T-helper 2 cell treated with Interferon-gamma antibody and Interleukin-4, amounts not matched to agents 100 ng/mL and 5 ng/mL, for 36 hours (primary cell): ENCODE data around the gene SH3BGRL. TPM values are rescaled to one million over a fixed set of nuclear protein-coding genes. Genes with fewer than 3 reads are reported as not detected.

Experiments used
- intact Hi-C: fragments of 100-400 bp; cut with micrococcal nuclease; formaldehyde crosslinking; loops from one replicate; pipeline ENCODE4 v1.15.1; 2023
- total RNA-seq: library from RNA; stranded (reverse); gene quantifications from 2 replicates; pipeline ENCODE4 v1.2.3, GENCODE V29; 2022

Gene SH3BGRL
- 72.3 and 76.2 TPM in 2 replicates for total RNA-seq

DNA sequence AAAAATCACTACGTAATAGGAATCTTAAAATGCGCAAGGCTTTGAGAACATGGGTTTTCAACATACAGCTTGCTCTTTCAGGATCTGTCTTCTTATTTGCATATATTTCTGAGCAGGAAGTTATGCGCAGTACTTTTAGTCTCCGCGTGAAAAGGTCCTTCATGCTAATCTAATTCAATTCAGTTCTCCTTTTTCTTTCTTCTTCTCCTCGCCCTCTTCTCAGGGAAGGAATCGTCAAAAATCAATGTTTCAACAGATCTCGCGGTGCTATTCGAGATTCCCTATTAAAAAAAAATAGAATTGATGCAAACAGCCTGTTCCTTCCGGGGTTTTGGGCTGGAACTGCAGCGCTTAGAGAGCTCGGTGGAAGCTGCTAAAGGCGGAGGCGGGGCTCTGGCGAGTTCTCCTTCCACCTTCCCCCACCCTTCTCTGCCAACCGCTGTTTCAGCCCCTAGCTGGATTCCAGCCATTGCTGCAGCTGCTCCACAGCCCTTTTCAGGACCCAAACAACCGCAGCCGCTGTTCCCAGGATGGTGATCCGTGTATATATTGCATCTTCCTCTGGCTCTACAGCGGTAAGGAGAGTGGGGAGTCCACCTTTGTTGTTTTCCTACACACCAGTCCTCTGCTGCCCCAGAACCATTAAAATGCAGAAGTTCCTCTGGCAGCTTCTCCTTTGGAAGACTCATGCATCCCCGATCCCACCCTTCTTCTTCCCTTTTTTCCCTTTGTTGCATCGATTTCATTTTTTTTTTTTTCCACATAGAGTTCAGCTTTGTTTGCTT is at the start of gene SH3BGRL, which contains the start of gene HMGN5:
TSS of gene SH3BGRL (plus strand) at position 432 of the 785 bp plus-strand sequence. CDS start at position 531, 99 bp downstream.
TSS of gene HMGN5 (minus strand) at position 243 of the 785 bp plus-strand sequence. CDS start 80,364 bp downstream, outside the sequence.
- intact Hi-C loops = loop anchor here (1.0 to 2.0 kb wide), 2 partner anchors 81 to 393 kb away; partner anchors contain the start of gene BRWD3

DNA sequence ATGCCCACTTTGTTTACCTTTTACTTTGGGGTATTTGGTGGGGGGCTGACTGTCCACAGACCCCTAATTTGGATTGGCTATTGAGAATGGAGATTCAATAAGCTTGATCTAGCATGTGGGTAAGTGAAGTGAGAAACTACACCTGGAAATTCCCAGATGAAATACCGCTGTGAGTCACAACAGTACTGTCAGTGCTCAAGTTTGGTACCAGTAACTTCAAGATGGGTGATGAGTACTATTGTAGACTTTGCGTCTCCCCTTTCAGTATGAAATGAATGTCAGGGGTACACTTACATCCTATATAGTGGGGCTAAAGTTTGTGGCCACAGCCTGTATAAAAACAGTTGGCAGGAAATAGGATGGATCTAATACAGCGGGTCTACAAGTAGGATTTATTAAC is 33.5 kb upstream of the SH3BGRL start:
- intact Hi-C loops = no loop called here

DNA sequence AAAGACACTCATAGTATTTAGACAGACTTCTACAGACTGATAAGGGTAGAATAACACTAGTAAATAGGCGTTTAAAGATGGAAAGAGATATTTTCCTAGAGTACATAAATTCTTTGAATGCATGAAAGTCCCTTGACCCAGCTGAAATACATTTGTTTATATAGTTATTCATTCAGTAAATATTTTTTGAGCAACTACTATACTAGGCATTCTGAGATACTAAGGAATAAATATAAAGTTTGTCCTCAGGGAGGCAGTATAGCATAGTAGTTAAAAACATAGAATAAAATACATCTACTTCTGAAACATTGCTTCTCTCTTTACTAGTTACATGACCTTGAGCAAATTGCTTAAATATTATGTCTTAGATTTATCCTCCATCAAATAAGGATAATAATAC is 27.6 kb upstream of the SH3BGRL start:
- intact Hi-C loops = loop anchor here (1.0 kb wide), 1 partner anchor 203 kb away; no protein-coding TSS in a partner anchor

DNA sequence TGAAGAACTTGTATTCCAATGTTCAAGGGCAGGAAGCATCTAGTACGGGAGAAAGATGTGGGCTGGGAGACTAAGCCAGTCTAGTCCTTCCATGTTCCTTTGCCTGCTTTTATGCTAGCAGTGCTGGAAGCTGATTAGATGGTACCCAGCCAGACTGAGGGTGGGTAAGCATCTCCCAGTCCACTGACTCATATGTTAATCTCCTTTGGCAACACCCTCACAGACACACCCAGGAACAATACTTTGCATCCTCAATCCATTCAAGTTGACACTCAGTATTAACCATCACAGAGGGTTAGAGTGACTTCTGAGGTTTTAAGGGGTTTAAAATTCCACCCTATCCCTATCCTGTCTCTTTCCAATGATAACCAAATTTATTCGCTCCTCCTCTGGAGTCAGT is 6.6 kb upstream of the SH3BGRL start:
- intact Hi-C loops = loop anchor here (5.0 kb wide), 1 partner anchor 318 kb away; no protein-coding TSS in a partner anchor

DNA sequence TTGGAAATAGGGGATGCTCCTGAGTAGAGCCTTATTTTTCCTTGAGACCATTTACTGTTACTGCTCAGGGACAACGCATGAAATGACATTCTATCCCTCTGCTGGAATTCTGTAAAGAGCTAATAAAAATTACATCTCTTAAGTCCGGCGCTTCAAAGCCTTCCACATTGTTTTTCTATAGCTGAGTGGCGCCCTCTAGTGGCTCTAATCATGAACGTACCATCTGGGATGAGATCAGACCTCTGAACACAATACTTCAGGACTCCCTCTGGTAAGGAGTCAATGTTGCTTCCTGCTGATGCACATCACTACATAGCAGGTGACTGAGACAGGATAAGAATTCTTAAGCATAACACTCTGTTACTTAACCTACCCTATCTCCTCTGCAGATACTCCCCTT is 6.2 kb upstream of the SH3BGRL start:
- intact Hi-C loops = loop anchor here (5.0 kb wide), 1 partner anchor 318 kb away; no protein-coding TSS in a partner anchor

DNA sequence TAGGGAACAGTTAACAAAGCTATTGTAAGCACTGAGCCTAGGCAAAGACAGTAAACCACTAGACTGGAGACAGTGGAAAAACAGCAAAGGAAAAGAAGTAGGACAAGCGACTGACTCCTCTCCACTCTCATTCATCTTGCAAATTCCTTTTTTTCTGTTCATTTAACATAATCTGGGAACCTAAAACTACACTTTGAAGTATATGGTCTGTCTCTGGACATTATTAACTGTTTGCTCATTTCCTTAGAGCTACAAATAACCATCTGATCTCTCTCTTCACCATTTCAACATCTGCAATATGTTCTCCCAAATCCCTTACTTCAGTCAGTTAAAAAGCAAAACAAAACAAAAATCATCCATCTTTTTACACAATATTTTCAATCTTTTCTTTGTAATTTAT is 831 bp upstream of the SH3BGRL start:
- intact Hi-C loops = no loop called here

DNA sequence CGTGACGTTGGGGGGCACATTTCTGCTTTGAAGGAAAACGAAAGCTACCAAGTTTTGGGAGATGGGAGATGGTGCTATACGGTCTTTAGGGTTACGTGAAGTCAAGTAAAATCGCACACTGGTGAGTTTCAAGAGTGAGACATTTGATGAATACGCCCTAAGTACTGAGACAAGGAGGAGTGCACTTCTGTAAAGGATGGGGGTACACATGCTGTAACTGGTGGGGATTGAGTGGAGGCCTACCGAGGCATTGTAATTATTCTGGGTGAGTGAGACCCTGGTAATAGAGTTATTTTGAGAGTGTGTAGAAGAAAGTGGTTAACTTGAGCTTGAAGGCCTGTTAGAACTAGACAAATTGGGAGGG is 536 bp downstream of the SH3BGRL start:
- intact Hi-C loops = loop anchor here (1.0 to 2.0 kb wide), 2 partner anchors 82 to 393 kb away; partner anchors contain the start of gene BRWD3

DNA sequence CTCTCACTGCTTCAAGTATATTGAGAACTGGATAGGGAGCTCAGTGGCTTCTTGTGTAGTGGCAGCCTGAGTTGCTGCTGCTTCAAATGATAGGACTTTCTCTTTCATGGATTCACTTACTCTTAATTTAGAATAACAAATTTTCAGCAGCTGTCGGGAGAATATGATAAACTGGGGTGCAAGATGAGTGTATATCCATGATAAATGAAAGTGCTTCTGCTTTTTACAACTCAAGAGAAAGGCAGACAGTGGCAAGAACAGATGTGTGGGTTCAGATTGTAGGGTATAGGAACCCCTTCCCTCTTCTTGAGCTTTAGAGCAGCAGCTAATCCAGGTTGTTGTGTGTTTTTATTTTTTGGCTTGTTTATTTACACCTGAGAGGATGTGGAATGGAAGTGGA is 1.0 kb downstream of the SH3BGRL start:
- intact Hi-C loops = loop anchor here (1.0 to 2.0 kb wide), 2 partner anchors 82 to 394 kb away; partner anchors contain the start of gene BRWD3

DNA sequence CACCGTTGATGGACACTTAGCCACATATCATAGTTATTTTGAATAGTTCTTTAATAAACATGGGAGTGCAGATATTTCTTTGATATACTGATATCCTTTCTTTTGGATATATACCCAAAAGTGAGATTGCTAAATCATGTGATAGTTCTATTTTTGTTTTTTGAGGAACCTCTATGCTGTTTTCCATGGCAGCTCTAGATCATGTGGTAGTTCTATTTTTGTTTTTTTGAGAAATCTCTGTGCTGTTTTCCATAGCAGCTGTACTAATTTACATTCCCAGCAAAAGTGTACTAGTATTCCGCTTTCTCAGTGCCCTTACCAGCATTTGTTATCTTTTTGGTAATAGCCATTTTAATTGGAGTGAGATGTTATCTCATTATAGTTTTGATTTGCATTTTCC is 3.6 kb downstream of the SH3BGRL start:
- intact Hi-C loops = no loop called here

DNA sequence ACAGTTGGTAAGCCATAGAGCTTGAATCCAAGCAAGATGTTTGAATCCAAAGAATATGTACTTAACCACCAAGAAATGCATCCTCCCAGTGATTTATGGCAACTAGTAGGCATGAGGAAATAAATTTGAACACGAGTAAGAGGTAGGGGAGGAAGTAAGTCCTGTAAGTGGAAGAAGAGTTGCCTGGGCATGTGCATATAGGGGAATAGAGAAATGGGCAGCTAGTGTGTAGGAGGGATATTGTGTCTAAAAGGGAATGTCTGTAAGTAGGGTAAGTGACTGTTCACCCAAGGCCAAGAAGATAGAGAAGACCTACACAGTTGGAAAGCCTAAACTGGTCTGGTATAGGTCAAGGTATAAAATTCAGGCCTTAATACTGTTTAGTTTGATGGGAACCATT is 4.6 kb downstream of the SH3BGRL start:
- intact Hi-C loops = no loop called here

DNA sequence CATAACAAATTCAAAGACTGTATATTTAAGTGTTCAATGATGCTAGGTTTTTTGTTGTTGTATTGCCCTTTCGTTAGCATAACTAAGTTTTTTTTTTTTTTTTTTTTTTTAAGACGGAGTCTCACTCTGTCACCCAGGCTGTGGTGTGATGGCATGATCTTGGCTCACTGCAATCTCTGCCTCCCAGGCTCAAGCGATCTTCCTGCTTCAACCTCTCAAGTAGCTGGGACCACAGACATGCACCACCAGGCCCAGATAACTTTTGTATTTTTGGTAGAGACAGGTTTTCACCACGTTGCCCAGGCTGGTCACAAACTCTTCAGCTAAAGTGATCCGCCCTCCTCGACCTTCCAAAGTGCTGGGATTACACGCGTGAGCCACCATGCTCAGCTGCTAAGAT is 7.0 kb downstream of the SH3BGRL start:
- intact Hi-C loops = no loop called here

DNA sequence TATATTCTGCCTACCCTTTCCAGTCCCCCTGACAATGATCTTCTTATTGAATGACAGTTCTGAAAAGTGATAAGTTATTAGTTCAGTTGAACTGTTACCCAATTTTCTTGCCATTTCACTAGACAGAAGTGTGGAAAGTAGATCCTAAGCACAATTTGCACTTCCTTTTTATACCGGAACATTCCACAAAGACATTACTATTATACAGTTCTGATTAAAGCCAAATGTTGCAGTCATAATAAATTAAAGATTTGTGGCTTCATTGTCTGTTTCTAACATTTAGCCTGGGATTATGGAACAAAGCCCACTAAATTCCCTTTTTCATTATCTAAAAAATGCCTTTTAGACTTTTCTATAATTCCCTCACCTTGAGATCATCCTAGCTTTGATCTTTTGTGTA is 13.8 kb downstream of the SH3BGRL start:
- intact Hi-C loops = no loop called here

DNA sequence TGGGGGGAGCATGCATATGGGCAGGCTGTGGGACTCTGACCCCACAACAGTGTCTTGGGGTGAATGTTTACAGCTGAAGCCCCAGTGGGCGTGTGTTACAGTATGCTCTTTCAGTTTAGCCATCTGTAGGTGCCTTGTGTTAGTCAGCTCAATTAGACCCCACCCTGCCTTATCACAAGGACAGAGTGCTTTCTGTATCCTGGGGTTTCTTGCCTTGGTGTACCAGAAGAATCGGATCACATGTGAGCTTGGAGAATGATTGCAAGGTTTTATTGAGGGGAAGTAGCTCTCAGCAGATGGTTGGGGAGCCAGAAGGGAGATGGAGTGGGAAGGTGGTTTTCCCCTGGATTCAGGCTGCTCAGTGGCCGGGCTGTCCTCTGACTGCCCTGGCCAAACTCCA is 27.3 kb downstream of the SH3BGRL start:
- intact Hi-C loops = no loop called here

DNA sequence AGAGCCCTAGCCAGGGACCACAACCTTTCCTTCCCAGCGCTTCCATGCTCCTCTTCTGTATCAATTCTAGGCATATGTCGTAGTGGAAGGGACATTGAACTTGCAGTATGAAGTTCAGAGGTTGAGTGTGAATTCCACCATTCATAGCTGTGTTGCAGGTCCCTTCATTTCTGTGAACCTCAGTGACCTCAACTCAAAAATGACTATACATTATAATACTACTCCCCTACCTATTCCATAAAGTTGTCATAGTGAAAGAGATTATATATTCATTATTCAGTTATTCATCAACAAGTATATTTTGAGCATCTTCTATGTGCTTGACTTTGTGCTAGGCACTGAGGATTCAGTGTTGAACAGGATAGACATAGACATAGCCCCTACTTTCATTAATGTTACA is 28.0 kb downstream of the SH3BGRL start:
- intact Hi-C loops = no loop called here

DNA sequence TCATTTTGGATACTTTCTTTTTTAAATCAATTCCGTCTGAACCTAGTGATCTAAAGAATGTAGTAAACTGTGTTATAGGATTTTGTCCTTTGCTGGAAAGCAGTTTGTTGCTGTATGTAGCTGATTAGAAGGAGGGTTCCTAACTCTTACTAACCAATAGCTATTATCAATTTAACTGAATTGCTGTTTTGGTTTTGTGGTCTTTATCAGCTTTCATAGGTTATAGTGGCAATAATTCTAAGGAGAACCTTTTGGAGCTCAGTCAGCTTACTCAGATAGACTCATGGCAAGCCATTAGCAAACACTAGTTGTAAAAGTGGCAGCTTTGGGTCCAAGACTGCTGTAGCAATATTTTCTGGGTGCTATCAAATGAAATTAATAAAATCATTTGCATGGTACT is 29.6 kb downstream of the SH3BGRL start:
- intact Hi-C loops = no loop called here

DNA sequence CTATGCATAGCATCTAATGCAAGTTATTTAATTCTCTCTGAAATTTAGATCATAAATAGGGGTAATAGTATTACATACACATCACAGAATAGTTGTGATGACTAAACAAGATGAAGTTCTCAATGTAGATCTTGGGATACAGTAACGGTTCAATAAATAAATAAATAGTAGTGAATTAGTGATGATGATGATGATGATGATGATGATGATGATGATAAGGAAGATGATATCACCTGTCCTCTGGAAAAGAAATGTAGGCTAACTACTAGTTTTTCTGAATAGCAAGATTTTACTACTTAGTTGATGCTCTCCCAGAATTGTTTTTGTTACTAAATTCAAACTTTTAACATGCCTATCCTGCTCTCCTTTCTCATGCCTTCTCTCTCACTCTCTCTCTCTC is 30.3 kb downstream of the SH3BGRL start:
- intact Hi-C loops = no loop called here

DNA sequence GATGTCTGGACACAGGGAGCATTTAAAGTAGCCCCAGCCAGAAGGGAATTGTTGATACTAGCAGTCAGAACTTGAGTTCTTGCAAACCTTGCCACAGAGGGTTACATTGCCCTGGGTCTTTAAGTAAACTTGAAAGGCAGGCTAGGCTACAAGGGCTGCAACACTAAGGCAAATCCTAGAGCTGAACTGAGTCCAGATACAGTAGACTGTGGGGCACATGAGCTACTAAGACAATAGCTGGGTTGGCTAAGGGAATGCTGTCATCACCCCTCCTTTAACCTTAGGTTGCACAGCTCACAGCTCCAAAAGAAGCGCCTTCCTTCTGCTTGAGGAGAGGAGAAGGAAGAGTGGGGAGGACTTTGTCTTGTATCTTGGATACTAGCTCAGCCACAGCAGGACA is 35.6 kb downstream of the SH3BGRL start:
- intact Hi-C loops = no loop called here

DNA sequence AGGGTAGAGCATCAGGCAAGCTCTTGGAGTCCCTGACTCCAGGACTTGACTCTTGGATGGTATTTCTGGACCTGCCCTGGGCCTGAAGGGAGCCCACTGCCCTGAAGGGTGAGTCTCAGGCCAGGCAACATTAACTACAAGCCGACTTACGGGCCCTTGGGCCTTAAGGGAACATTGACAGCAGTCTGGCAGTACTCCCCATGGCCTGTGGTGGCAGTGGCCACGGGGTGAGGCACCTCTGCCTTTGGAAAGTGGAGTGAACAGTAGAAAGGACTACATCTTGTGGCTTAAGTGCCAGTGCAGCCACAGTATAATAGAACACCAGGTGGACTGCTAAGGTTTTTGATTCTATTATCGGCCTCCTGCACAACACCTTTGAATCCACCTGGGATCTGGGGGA is 36.3 kb downstream of the SH3BGRL start:
- intact Hi-C loops = no loop called here

DNA sequence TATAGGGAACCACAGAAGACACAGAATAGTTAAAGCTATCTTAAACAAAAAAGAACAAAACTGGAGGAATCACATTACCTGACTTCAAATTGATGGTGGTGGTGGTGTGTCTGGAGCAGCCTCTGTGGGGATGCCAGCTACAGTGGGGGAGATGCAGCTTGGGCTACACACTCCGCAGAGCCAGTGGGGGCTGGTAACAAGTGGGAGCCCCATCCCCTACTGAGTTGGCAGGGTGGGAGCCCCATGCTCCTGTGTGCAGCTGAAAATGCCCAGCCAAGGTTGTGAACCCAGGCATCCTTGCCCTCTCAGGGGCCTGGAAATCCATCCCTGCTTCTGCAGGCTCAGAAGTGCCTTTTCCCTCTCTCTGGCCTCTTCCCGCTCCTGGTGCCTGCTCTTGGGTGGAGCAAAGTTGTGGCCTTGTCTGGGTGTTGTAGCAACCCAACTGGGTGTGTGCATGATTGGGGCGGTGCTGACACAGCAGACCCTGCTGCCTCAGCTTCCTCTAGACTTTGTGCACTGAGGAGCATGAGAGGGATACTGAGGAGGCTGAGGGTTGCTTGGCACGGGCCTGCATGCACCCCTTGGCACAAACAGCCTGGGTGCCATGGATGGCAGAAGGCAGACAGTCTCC is 38.9 kb downstream of the SH3BGRL start:
- intact Hi-C loops = no loop called here

DNA sequence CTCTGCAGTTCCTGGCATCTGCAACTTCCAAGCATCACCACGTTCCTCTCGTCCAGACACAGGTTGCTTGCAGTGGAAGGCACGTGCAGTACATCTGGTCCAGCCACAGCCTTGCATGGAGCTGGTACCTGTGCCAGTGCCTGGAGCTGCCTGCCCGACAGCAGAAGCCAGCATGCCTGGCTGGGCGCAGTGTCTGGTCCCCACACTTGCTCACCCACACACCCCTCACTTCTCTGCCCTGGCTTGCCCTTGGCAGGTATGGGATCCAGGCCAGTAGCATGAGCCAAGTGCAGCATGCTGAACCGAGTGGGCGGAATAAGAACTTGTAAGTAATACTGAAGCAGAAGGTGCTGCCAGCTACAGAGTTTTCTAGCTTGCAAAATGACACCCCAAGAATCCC is 39.9 kb downstream of the SH3BGRL start:
- intact Hi-C loops = no loop called here

DNA sequence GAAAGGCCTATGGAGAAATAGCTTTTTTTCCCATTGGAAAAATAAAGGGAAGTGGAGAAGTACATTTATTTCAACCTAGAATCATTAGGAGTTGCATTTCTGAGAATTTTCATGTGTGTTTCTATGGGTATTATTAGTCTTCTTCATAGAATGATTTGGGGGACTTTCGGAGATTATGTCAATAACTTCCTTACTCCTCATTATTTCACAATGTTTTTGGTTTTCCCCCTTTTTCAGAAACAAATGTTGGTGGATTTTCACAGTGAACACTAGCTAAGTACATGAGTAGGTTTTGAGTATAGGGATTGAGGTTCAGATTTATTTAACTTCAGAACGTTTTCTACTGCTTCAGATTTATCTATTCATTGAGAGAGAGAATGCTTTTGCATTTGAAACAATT is 54.0 kb downstream of the SH3BGRL start:
- intact Hi-C loops = no loop called here

DNA sequence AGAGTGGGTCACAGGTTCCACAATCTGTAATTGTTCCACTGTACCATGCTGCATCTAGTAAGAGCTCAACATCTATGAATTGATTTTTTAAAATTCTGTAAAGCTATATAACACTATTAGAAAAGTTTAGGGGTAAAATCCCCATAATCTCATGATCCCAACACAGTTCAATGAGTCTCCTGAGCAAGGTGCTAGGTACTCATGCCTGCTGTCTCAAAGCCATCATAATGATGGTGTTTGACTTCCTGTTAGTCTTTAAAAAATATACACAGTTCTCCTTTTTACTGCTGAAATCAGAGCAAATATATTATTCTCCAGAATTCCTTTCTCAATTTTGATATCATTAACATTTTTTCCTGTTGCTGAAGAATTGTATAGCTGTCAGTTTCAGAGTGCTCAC is 55.9 kb downstream of the SH3BGRL start:
- intact Hi-C loops = no loop called here
